NCI-H146 treated with DMSO at 0.1 percent for 48 hours (cell line): ENCODE measurements around the gene BLOC1S6.

Experiments used
- DNase-seq: peaks from one replicate; lab custom pipeline; 2025; ENCODE audit not compliant: unreplicated experiment; lab: John Stamatoyannopoulos, UW

The BLOC1S6 gene, protein sequence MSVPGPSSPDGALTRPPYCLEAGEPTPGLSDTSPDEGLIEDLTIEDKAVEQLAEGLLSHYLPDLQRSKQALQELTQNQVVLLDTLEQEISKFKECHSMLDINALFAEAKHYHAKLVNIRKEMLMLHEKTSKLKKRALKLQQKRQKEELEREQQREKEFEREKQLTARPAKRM

DNA sequence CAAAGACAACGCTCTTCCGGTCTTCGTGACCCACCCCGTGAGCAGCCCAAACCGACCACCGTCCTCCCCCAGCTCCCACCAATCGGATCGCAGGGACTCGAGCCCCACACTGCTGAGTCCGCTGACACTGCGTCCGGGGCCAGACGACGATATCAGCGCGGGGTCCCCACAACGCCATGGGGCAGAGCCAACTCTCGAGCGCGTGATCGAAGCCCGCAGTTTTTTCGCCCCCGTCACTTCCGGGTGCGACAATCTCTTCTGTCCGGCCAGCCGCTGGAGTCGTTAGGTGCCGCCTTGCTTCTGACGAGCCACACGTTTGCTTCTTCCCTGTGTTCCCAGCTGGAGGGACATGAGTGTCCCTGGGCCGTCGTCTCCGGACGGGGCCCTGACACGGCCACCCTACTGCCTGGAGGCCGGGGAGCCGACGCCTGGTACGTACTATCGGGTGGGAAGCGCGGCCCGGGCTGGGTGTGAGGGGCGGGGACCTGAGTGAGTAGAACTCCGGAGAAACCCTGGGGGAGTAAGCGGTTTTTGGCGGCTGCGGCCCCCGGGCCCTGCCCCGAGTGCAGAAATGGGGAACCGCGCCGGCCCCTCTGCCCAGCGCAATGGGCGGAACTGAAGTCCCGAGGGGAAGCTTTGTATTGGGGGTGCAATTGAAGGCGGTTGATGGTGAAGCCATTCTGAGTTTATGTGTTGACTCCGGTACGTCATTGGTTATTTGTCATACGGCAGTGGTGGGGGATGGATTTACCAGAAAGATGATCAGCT is at the start of gene BLOC1S6:
TSS of gene BLOC1S6 (plus strand) at position 285 of the 768 bp plus-strand sequence. CDS start at position 350, 65 bp downstream.
- DNase-seq, result peak; percentile 67

DNA sequence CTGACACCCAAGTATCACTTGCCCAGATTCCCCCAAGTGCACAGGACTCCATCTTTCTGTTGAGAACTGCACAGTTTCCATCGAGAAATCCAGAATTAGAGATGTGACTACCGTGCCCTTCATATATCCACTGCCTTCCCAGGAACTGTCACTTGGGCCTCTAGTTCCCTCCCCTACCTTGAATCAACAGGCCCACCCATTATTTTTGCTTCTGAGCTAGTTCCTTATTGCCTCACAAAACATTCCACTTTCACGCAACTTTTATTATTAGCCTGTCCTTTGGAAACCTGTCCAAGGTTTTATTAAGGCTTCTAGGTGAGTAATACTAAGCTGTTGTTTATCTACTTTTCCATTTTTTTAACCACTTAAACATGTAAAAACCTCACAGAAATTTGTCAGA is 47.5 kb upstream of the BLOC1S6 start:
- no peak for DNase-seq

DNA sequence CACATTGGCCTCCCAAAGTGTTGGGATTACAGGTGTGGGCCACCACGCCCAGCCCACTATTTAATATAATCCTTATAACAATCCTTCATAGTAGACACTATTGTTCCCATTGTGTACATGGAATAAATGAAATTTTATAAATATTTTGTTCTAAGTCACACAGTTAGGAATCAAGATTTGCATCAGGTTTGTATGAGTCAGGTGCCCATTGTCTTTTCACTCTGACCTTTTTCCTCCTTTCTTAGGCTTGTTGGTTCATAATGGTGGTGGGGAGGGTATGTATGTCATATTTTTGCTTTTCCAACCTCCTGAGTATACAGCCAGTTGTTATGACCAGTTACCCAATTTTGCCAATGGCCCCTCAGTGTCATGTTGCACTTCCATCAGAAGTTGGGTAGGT is 46.6 kb upstream of the BLOC1S6 start:
- no peak for DNase-seq

DNA sequence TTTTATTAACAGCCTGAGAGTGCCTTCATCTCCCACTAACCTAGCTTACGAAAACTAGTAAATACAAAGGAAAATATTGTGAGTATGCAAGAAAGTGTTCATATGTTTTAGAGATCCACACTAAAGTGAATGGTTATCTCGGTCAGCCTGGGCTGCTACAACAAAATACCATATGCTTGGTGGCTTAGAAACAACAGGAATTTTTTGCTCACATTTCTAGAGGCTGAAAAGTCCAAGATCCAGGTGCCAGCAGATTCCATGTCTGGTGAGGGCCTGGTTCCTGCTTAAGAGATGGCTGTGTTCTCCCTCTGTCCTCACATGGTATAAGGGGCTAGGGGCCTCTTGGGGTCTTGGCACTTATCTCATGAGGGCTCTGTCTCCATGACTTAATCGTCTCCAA is 44.1 kb upstream of the BLOC1S6 start:
- DNase-seq, result no peak

DNA sequence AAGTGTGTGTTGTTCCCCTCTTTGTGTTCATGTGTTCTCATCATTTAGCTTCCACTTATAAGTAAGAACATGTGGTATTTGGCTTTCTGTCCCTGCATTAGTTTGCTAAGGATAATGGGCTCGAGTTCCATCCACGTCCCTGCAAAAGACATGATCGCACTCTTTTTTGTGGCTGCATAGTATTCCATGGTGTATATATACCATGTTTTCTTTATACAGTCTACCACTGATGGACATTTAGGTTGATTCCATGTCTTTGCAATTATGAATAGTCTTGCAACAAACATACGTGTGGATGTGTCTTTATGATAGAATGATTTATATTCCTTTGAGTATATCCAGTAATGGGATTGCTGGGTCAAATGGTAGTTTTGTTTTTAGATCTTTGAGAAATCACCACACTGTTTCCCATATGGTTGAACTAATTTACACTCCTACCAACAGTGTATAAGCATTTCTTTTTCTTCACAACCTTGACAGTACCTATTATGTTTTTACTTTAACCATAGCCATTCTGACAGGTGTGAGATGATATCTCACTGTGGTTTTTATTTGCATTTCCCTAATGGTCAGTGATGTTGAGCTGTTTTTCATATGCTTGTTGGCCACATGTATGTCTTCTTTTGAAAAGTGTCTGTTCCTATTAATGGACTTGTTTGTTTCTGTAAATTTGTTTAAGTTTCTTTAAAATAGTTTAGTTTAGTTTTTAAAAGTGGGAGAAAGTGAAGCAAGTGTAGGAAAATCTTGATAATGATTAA is 42.7 kb upstream of the BLOC1S6 start:
- DNase-seq, result no peak

DNA sequence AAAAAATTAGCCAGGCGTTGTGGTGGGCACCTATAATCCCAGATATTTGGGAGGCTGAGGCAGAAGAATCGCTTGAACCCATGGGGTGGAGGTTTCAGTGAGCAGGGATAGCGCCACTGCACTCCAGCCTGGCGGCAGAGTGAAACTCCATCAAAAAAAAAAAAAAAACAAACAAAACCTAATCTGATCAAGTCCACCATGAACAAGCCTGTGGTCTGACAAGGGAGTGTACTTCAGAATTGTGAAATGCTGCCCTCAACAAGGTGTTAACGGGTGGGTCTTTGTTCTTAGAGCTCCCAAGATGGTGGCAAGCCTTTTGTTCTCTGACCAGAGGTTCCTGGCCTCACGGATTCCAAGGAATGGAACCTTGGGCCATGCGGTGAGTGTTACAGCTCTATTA is 40.4 kb upstream of the BLOC1S6 start:
- DNase-seq, result no peak

DNA sequence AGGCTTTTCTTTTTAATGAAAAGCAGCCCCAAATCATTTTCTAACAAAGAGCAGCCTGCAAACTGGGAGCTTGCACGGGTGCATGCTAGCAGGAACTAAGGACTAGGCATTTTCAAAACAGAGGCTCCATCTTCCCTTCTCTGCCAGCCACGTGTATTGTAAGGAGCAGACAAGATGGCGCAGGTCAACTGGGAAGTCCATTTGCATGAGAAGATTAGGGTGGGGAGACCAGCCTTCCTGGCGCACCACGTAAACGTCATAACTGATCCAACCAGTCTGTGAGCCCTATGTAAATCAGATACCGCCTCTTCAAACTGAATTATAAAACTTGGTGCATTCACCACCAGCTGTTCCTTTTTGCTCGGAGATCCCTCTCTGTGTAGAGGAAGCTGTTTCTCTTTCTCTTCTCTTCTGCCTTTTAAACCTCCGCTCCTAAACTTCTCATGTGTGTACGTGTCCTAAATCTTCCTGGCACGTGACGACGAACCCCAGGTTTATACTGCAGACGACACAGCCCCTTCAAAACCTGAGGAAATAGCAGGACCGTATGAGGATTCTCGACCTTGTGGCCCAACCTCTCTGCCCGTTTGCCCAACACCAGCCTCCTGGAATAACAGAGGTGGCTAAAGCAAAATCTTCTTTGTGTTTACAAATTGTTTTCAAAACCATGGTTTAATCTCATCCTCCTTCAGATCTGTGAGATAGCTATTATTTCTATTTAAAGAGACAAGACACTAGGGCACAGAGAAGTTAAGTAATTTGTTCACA is 38.2 kb upstream of the BLOC1S6 start:
- DNase-seq, result peak; percentile 88

DNA sequence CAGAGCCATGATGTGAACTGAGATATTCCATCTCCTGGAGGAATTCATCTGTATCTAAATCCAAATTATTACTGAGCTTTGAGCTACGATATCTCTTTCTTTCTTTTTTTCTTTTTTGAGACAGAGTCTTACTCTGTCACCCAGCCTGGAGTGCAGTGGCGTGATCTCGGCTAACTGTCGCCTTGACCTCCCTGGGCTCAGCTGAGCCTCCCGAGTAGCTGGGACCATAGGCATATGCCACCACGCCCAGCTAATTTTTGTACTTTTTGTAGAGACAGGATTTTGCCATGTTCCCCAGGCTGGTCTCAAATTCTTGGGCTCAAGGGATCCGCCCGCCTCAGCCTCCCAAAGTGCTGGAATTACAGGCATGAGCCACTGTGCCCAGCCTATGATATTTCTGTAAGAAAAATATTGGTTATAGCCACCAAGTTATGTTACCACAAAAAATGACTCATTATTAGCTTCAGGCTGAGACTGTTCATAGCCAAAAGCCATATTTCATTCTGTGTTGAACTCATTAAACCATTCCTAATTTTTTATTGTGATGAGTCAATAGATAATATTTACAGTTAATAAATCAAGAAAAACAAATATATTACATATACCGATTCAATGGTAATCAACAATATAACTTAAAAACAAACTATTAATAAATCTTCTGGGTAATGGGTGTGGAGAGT is 37.5 kb upstream of the BLOC1S6 start:
- no peak for DNase-seq

DNA sequence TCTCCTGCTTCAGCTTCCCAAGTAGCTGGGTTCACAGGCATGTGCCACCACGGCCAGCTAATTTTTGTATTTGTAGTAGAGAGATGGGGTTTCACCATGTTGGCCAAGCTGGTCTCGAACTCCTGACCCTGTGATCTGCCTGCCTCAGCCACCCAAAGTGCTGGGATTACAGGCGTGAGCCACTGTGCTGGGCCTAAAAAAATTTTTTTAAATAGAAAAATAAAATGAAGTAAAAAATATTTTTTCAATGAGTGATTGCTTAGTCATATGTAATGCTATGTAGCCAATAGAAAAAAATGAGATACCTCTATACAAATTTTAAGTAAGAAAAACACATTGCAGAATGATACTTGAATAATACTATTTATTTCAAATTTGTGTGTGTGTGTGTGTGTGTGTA is 36.7 kb upstream of the BLOC1S6 start:
- DNase-seq, result no peak

DNA sequence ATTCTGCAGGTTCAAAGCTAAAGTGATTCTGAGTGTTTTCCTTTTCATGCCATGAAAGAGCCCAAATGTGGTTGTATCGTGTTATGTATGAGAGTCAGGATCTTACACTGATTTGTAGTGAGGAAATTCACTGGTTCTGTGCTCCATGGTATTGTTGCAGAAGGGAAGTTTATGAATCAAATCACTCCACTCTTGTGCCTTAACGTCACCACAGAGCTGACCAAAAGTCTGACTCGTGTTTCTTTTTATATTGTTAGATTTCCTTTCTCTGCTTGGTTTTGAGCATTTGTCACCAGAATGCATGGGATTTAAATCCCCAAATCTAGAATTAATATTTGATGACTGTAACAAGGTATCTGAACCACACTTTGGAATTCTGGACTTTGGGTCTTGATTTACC is 35.5 kb upstream of the BLOC1S6 start:
- DNase-seq, result no peak

DNA sequence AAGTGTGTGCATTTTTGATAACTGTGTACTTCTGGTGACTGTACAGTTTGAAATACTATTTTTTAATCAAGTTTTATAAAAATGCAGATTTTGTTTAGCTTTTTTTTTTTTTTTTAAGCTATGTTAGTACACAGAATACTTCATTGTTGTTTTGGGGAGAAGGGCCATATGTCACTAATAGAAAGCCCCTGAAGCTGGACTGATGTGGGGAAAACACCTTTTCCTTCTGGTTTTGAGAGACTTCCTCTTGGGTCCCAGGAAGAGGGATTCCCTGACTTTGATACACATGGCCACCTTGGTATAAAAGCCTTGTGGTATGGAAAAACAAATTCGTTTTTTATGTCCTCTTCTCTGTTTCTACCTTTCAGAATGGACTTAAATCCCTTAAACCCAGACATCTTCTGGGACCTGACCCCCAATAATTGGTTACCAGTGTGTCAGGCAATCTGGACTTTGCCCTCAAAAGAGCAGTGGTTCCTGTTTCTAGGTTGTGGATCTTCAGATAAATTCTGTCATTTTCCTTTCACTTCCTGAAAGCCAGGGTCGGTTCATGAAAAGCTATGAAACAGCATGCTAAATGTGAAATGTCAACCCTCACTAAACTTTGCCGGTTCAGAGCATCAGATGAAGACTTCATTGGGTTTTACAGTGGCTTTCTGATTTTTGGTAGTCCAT is 31.1 kb upstream of the BLOC1S6 start:
- no peak for DNase-seq

DNA sequence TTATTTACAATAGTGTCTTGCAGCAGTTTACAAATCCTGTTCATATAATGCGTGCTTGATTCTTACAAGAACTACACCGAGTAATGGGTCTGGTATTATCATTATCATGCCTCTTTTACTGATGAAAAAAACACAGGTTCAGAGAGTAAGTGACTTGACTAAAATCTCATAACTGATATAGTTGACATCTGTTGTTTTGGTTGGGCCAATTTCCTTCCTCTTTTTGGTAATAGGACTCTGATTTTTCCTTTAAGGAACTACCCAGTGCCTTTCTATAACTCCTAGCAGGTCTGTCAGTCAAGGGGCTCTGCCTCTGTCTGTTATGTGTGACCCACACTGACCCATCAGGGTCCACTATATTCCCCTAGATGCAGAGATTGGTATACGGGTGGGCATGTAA is 14.6 kb upstream of the BLOC1S6 start:
- no peak for DNase-seq

DNA sequence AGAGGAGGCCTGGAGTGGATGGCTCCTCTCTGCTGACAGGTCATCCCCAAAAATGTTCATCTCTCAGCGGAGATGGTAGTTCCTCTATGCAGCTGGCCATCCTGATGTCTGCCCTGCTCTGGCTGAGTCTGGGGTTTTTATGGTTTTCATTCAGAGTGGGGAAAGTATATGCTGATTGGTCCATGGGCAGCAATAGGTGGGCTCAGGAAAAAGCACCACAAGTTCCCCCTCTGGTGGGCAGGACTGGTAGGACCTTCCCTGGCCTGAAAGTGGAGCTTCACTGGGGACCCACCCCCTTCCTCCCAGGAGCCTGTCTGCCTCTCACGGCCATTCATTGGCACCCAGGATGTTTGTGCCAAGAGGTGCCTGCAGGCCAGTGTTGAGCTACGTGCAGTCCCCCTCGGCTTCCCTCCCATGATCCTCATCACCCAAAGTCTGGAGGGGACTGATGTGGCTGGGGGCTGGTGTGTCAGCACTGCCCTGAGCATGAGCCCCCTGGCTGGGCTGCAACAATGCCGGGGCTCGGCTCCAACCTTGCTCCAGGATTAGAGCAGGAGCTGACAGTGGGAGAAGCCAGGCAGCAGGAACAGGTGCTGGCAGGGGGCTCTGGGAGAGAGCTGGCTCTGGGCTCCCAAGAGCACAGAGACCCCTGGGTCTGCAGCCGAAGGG is 13.1 kb upstream of the BLOC1S6 start:
- DNase-seq, result no peak

DNA sequence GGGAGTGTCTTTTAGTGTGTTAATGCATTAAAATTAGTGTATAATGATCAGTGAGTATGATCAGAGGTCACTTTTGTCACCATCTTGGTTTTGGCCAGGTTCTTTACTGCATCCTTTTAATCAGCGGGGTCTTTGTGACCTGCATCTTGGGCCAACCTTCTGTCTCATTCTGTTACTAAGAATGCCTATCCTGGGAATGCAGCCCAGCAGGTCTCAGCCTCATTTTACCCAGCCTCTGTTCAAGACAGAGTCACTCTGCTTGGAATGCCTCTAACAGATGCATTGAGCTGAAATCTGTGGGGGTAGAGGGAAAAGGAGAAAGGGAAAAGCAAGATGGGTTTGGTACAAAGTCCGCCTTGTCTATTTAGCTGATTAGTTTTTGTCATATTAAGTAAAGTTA is 5.3 kb upstream of the BLOC1S6 start:
- no peak for DNase-seq

DNA sequence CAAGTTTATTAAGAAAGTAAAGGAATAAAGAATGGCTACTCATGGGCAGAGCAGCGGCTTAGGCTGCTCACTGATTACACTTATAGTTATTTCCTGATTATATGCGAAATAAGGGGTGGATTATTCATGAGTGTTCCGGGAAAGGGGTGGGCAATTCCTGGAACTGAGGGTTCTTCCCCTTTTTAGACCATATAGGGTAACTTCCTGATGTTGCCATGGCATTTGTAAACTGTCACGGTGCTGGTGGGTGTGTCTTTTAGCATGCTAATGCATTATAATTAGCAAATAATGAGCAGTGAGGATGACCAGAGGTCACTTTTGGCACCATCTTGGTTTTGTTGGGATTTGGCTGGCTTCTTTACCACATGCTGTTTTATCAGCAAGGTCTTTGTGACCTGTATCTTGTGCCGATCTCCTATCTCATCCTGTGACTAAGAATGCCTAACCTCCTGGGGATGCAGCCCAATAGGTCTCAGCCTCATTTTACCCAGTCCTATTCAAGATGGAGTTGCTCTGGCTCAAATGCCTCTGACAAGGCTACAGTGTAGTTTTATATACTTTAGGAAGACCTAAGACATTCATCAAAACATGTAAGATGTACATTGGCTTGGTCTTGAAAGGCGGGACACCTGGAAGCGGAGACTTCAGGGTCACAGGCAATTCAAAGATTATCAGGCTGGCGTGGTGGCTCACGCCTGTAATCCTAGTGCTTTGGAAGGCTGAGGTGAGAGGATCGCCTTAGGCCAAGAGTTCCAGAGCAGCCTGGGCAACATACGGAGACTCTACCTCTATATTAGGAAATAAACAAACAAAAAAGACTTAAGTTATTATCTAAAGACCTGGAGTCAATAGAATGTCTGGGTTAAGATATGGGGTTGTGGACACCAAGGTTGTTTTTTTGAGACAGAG is 3.2 kb upstream of the BLOC1S6 start:
- no peak for DNase-seq

DNA sequence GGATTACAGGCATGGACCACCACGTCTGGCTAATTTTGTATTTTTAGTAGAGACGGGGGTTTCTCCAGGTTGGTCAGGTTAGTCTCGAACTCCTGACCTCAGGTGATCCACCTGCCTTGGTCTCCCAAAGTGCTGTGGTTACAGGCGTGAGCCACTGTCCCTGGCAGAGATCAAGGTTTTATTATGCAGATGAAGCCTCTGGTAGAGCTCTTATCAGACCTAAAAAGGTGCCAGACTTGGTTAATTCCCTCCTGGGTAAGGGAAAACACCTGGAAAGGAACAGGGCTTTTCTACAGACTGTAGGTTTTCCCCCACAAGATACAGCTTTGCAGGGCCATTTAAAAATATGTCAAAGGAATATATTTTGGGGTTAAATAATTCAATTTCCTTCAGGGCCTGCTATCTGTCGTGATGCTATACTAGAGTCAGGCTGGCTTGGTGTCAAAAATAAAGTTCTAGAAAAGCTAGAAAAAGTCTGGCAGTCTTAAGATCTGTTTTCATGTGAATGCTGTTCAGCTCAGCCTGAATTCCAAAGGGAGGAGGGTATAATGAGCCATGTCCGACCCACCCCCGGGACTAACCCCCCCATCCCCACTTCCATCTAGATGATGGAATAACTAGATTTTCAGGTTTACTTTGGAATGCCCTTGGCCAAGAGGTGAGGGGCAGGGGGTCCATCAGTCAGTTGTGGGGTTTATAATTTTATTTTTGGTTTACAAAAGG is 1.9 kb upstream of the BLOC1S6 start:
- DNase-seq, result no peak

DNA sequence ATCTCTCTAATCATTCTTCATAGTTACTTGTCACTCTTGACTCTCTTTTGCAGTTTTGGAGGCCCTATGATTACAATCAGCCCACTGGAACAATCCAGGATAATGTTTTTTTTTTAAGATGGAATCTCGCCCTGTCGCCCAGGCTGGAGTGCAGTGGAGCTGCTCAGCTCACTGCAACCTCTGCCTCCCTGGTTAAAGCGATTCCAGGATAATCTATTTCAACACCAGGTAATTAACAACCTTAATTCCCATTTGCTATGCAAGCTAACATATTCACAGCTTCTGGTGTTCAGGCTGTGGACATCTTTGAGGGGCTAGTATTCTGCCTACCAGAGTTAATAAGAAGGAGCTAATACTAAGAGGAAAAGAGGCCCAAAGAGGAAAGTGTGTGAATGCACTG is 1.1 kb upstream of the BLOC1S6 start:
- peak; percentile 5 for DNase-seq

DNA sequence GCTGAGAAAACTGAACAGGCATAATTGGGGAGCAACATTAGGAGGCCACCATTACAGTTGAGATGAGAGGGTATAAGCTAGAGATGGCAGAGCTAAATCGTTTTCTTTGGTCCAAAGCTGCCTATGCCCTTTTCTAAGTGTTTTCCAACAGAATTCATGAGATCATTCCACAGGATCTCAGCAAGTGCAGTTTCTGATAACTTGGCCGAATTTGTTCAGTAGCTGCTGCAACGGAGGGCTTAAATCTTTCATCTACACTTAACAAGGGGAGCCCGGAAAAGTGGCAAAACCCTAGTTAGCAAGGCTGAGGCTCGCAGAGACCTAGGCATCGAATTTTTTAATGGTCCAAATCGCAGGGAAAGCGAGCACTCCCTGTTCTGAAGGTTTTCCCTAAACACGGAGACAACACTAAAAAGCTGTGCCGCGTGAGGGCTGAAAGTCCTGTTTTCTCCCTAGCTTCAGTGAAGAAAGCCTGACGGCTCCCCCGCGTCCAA is 531 bp upstream of the BLOC1S6 start:
- no peak for DNase-seq
